ENCODE results near the gene LRP4.

- TF ChIP-seq CTCF (conservative IDR thresholded peaks at IDR 0.05) (no peak), EZH2 (IDR thresholded peaks at IDR 0.05; ENCODE audit: low read depth) (no peak)
These were observed 85.7 kb downstream of the LRP4 start for GRCh38 chr11:46832511-46833214.

Data from PC-9 (cell line).